H1 (cell line): ENCODE measurements around the gene ETS1. TPM values are rescaled to one million over a fixed set of nuclear protein-coding genes. Genes with fewer than 3 reads are reported as not detected.

ENCODE experiments used
- CHD1 ChIP-seq: IDR thresholded peaks from 2 replicates; pipeline ENCODE4 v1.6.1; 2012; ENCODE audit warnings: low read depth, low read length, improper control_type of control experiment
- EP300 ChIP-seq, 2 experiments: IDR thresholded peaks; 1 replicate in 1 of 2; 2 replicates in 1 of 2; pipeline ENCODE4 v1.6.1; 2011 to 2012; ENCODE audit warnings: low read depth in 2 of 2, low read length in 2 of 2, mild to moderate bottlenecking in 2 of 2, borderline replicate concordance in 1 of 2, inconsistent platforms in 1 of 2, moderate library complexity in 1 of 2
- RBBP5 ChIP-seq: IDR thresholded peaks from 2 replicates; pipeline ENCODE4 v1.7.1; 2012; ENCODE audit warnings: low read depth, mild to moderate bottlenecking, inconsistent platforms, low read length, moderate library complexity, borderline replicate concordance
- SIX5 ChIP-seq: IDR thresholded peaks from 2 replicates; pipeline ENCODE4 v1.6.1; 2011; ENCODE audit warnings: mild to moderate bottlenecking, low read depth, low read length
- polyA plus RNA-seq, 7 experiments: library from polyadenylated mRNA; depleted of rRNA in 3 of 7; stranded (reverse) in 5 of 7; unstranded in 2 of 7; fragments of >200 nt in 5 of 7; fragments of 200-250 nt in 2 of 7; gene quantifications; 1 replicate in 5 of 7; 2 replicates in 1 of 7; 4 replicates in 1 of 7; pipeline versions ENCODE4 v1.2.1 to v1.2.3, GENCODE V29; 2011 to 2013; ENCODE audit warnings: missing spikeins in 2 of 7, mixed read lengths in 2 of 7
- total RNA-seq: library from RNA; stranded (reverse); fragmentation: NEBNext Ultra II Directional; extraction: Animal tissue kit (Norgen Biotek cat#: 25700); gene quantifications from 2 replicates; pipeline ENCODE4 v1.2.1, GENCODE V29; 2021
- TF ChIP-seq, protein P1 (sequence below): fragments of 300-600 bp; sonication (generic); IDR thresholded peaks from 2 replicates; pipeline ENCODE4 v1.7.1; 2012; ENCODE audit warnings: low read length, moderate library complexity, mild to moderate bottlenecking, inconsistent platforms; ENCODE audit not compliant: insufficient replicate concordance
- TF ChIP-seq, protein P2 (sequence below): IDR thresholded peaks from 2 replicates; pipeline ENCODE4 v1.6.1; 2012; ENCODE audit warnings: low read length, inconsistent platforms

The ETS1 gene
- total and polyA plus RNA-seq, 2 of the 8 experiments (the other 6 are each of a cell fraction or from before 2014, with no cell fraction given) = 10.0 to 35.3 TPM

DNA sequence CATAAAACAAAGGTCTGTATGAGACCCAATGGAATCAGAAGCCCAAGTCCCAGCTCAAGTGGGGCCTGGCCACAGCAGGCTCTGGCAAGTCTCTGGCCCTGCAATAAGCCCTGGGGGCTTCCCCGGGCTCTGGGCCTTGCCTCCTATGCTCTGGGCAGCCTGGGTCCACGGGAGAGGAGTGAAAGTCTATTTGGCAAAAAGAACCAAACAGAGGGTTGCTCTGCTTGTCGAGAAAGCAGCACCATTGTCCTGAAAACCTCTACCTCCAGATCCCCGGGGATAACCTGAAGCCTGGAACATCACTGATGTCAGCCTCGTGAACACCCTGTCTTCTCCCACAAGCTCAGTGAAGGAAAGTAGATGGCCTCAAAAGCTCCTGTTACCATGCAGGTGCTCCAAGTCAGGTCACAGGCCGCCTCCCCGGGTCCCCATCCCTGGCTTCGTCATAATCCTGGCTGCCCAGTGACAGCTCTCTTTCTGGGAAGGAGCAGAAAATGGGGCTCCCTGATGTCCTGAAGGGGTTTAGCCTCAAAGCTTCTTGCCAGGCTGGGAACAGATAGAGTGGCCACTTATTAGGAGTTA, 46.1 kb upstream of the ETS1 start (continued):
- TF ChIP-seq, protein P1, sequence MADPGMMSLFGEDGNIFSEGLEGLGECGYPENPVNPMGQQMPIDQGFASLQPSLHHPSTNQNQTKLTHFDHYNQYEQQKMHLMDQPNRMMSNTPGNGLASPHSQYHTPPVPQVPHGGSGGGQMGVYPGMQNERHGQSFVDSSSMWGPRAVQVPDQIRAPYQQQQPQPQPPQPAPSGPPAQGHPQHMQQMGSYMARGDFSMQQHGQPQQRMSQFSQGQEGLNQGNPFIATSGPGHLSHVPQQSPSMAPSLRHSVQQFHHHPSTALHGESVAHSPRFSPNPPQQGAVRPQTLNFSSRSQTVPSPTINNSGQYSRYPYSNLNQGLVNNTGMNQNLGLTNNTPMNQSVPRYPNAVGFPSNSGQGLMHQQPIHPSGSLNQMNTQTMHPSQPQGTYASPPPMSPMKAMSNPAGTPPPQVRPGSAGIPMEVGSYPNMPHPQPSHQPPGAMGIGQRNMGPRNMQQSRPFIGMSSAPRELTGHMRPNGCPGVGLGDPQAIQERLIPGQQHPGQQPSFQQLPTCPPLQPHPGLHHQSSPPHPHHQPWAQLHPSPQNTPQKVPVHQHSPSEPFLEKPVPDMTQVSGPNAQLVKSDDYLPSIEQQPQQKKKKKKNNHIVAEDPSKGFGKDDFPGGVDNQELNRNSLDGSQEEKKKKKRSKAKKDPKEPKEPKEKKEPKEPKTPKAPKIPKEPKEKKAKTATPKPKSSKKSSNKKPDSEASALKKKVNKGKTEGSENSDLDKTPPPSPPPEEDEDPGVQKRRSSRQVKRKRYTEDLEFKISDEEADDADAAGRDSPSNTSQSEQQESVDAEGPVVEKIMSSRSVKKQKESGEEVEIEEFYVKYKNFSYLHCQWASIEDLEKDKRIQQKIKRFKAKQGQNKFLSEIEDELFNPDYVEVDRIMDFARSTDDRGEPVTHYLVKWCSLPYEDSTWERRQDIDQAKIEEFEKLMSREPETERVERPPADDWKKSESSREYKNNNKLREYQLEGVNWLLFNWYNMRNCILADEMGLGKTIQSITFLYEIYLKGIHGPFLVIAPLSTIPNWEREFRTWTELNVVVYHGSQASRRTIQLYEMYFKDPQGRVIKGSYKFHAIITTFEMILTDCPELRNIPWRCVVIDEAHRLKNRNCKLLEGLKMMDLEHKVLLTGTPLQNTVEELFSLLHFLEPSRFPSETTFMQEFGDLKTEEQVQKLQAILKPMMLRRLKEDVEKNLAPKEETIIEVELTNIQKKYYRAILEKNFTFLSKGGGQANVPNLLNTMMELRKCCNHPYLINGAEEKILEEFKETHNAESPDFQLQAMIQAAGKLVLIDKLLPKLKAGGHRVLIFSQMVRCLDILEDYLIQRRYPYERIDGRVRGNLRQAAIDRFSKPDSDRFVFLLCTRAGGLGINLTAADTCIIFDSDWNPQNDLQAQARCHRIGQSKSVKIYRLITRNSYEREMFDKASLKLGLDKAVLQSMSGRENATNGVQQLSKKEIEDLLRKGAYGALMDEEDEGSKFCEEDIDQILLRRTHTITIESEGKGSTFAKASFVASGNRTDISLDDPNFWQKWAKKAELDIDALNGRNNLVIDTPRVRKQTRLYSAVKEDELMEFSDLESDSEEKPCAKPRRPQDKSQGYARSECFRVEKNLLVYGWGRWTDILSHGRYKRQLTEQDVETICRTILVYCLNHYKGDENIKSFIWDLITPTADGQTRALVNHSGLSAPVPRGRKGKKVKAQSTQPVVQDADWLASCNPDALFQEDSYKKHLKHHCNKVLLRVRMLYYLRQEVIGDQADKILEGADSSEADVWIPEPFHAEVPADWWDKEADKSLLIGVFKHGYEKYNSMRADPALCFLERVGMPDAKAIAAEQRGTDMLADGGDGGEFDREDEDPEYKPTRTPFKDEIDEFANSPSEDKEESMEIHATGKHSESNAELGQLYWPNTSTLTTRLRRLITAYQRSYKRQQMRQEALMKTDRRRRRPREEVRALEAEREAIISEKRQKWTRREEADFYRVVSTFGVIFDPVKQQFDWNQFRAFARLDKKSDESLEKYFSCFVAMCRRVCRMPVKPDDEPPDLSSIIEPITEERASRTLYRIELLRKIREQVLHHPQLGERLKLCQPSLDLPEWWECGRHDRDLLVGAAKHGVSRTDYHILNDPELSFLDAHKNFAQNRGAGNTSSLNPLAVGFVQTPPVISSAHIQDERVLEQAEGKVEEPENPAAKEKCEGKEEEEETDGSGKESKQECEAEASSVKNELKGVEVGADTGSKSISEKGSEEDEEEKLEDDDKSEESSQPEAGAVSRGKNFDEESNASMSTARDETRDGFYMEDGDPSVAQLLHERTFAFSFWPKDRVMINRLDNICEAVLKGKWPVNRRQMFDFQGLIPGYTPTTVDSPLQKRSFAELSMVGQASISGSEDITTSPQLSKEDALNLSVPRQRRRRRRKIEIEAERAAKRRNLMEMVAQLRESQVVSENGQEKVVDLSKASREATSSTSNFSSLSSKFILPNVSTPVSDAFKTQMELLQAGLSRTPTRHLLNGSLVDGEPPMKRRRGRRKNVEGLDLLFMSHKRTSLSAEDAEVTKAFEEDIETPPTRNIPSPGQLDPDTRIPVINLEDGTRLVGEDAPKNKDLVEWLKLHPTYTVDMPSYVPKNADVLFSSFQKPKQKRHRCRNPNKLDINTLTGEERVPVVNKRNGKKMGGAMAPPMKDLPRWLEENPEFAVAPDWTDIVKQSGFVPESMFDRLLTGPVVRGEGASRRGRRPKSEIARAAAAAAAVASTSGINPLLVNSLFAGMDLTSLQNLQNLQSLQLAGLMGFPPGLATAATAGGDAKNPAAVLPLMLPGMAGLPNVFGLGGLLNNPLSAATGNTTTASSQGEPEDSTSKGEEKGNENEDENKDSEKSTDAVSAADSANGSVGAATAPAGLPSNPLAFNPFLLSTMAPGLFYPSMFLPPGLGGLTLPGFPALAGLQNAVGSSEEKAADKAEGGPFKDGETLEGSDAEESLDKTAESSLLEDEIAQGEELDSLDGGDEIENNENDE = no peak
- TF ChIP-seq RBBP5 (no peak), SIX5 (no peak), CHD1 (no peak), EP300 (IDR thresholded peaks at IDR 0.05; ENCODE audit: borderline replicate concordance in 1 of 2, low read depth in 2 of 2, low read length in 2 of 2) (no peak)
- TF ChIP-seq, protein P2, sequence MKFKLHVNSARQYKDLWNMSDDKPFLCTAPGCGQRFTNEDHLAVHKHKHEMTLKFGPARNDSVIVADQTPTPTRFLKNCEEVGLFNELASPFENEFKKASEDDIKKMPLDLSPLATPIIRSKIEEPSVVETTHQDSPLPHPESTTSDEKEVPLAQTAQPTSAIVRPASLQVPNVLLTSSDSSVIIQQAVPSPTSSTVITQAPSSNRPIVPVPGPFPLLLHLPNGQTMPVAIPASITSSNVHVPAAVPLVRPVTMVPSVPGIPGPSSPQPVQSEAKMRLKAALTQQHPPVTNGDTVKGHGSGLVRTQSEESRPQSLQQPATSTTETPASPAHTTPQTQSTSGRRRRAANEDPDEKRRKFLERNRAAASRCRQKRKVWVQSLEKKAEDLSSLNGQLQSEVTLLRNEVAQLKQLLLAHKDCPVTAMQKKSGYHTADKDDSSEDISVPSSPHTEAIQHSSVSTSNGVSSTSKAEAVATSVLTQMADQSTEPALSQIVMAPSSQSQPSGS = no peak
